ENCODE results near the gene UBXN11. TPM values are rescaled to one million over a fixed set of nuclear protein-coding genes. Genes with fewer than 3 reads are reported as not detected.

The UBXN11 gene
- total and polyA plus RNA-seq, 2 donors from 2014 or later = 30.2 to 55.0 TPM

DNA sequence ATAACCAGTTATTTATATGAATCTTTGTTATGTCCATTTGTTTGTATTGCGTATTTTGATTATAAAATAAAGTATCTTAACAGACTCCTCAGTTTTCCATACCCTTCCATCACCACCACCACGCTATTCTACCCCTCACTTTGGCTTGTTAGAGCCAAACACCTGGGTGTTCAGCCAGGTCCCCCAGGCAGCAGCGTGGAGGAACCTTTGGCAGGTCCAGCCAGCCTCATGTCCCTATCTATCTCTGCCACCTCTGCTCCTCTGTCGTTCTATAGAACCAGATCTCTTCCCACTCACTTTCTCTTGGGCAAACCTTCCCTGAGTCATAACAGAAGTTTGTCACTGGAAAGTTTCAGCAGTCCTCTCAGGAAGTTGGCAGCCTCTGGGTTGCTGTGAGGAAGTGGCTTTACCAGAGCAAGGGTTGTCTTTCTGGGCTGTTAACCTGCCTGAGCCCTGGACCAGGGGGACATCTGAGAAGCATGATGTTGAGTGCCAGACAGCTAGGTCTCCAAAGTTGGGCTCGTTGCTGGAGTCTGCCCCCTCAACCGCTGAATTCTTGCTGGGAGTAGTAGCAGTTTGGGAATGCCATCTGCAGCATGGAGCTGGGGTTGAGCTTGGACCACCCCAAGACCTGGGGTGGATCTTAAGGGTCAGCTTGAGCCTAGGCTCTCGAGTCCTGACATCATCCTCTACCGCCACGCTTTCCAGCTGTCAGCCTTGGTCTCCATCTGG is 27.5 kb downstream of the UBXN11 start:
- peak overlapping the region; percentile 56 to 73 (median 62) for H3K4me3 ChIP-seq (ENCODE audit: low read length in 3 of 3)
- intact Hi-C loops (cut with DNase I) = no loop called here
- peak in 1 of 5 donors; percentile 60 for DNase-seq

GRCh38 chr1:26278303-26278702 is 28.1 kb downstream of the UBXN11 start:
- intact Hi-C loops (cut with DNase I) = no loop called here
- H3K4me1 ChIP-seq (ENCODE audit: control insufficient read depth in 2 of 3, insufficient read depth in 2 of 3, low read depth in 1 of 3, low read length in 3 of 3) = peaks cover 9 to 39% (median 35%) of the 10 kb centered on the region in 3 donors
- H3K9me3 ChIP-seq (ENCODE audit: control insufficient read depth in 2 of 3, insufficient read depth in 1 of 3, low read length in 3 of 3) = no peaks in the 10 kb centered on the region
- DNase-seq = peak in 1 of 5 donors; percentile 71
- H3K36me3 ChIP-seq (ENCODE audit: control insufficient read depth in 2 of 3, insufficient read depth in 3 of 3, low read length in 3 of 3) = peaks cover 0 to 2% (median 0%) of the 10 kb centered on the region in 3 donors
- no peak overlapping the region for H3K4me3 ChIP-seq (ENCODE audit: low read length in 3 of 3)
- no peak for TF ChIP-seq CTCF (IDR thresholded peaks at IDR 0.05; ENCODE audit: borderline replicate concordance, extremely low read depth, insufficient read depth)
- no peaks in the 10 kb centered on the region for H3K27me3 ChIP-seq (ENCODE audit: control insufficient read depth, insufficient read depth, low read length)
- peak overlapping the region in 1 of 2 donors; percentile 14 for H3K27ac ChIP-seq (ENCODE audit: low read depth in 2 of 2, low read length in 2 of 2)
- no peak overlapping the region for H3K9ac ChIP-seq (ENCODE audit: low read length in 3 of 3)
- no peak for FAIRE-seq

More for the DNA sequence above, 27.5 kb downstream of the UBXN11 start:
- Histone ChIP-seq H3K9me3 (ENCODE audit: control insufficient read depth in 2 of 3, insufficient read depth in 1 of 3, low read length in 3 of 3) (no peaks in the 10 kb centered on the region), H3K9ac (ENCODE audit: low read length in 3 of 3) (peak overlapping the region; percentile 47 to 82 (median 62)), H3K36me3 (ENCODE audit: control insufficient read depth in 2 of 3, insufficient read depth in 3 of 3, low read length in 3 of 3) (peaks cover 0 to 2% (median 0%) of the 10 kb centered on the region in 3 donors), H3K27ac (ENCODE audit: low read depth in 2 of 2, low read length in 2 of 2) (peak overlapping the region; percentile 79 to 83), H3K4me1 (ENCODE audit: control insufficient read depth in 2 of 3, insufficient read depth in 2 of 3, low read depth in 1 of 3, low read length in 3 of 3) (peaks cover 9 to 39% (median 35%) of the 10 kb centered on the region in 3 donors), H3K27me3 (ENCODE audit: control insufficient read depth, insufficient read depth, low read length) (no peaks in the 10 kb centered on the region)
- FAIRE-seq = no peak
- TF ChIP-seq CTCF (IDR thresholded peaks at IDR 0.05; ENCODE audit: borderline replicate concordance, extremely low read depth, insufficient read depth) = no peak

DNA sequence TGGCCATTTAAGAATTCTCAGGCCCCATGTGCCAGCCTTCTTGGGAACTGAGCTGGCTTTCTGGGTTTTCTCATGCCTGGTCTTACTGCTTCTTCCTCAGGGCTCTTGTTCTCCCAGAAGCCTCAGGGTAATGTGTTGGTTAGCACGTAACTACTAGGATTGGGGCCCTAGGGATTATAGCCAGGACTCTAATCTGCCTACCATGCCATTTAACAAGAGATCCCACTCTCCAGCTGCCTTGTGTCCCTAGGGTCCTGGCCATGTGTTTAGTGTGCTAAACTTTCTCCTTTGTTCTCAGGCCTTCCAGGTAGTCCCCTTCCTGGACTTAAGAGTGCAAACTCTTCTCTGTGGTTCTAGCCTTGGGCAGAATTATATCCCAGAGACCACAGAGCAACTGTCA is 28.7 kb downstream of the UBXN11 start:
- Histone ChIP-seq H3K9me3 (ENCODE audit: control insufficient read depth in 2 of 3, insufficient read depth in 1 of 3, low read length in 3 of 3) (no peaks in the 10 kb centered on the region), H3K9ac (ENCODE audit: low read length in 3 of 3) (no peak overlapping the region), H3K27me3 (ENCODE audit: control insufficient read depth, insufficient read depth, low read length) (no peaks in the 10 kb centered on the region), H3K27ac (ENCODE audit: low read depth in 2 of 2, low read length in 2 of 2) (peak overlapping the region; percentile 1 to 23), H3K36me3 (ENCODE audit: control insufficient read depth in 2 of 3, insufficient read depth in 3 of 3, low read length in 3 of 3) (peaks cover 0 to 2% (median 0%) of the 10 kb centered on the region in 3 donors), H3K4me3 (ENCODE audit: low read length in 3 of 3) (peak overlapping the region in 1 of 3 donors; percentile 3), H3K4me1 (ENCODE audit: control insufficient read depth in 2 of 3, insufficient read depth in 2 of 3, low read depth in 1 of 3, low read length in 3 of 3) (peaks cover 9 to 39% (median 35%) of the 10 kb centered on the region in 3 donors)
- FAIRE-seq (no peak), DNase-seq (no peak)
- TF ChIP-seq CTCF (IDR thresholded peaks at IDR 0.05; ENCODE audit: borderline replicate concordance, extremely low read depth, insufficient read depth) = no peak
- intact Hi-C loops (cut with DNase I) = no loop called here
